H1 (cell line): ENCODE data around the gene POGLUT2. TPM values are rescaled to one million over a fixed set of nuclear protein-coding genes. Genes with fewer than 3 reads are reported as not detected.
A peak's percentile ranks its signal among the peaks of the same experiment; 100 is the strongest.

ENCODE experiments used
- ASH2L ChIP-seq: fragments of 200-600, 300-600 bp; sonication (generic); IDR thresholded peaks from one replicate; pipeline ENCODE4 v1.7.1; 2017; ENCODE audit warnings: low read length
- CBX5 ChIP-seq: fragments of 300-800, 300-1000 bp; sonication (generic); IDR thresholded peaks from 2 replicates; pipeline ENCODE4 v1.7.1; 2016; ENCODE audit warnings: antibody characterized with exemption, low read length, low read depth
- CHD2 ChIP-seq: IDR thresholded peaks from 2 replicates; pipeline ENCODE4 v1.6.1; 2012; ENCODE audit warnings: low read length, improper control_type of control experiment
- EGR1 ChIP-seq: IDR thresholded peaks from 2 replicates; pipeline ENCODE4 v1.6.1; 2011; ENCODE audit warnings: low read depth, low read length, borderline replicate concordance
- KDM1A ChIP-seq: fragments of 200-600, 300-600 bp; sonication (generic); IDR thresholded peaks from 2 replicates; pipeline ENCODE4 v1.7.1; 2016; ENCODE audit warnings: mild to moderate bottlenecking, low read length, borderline replicate concordance
- KDM4A ChIP-seq: IDR thresholded peaks from one replicate; pipeline ENCODE4 v1.7.1; 2012; ENCODE audit warnings: low read depth, mild to moderate bottlenecking, moderate library complexity, low read length, inconsistent platforms; ENCODE audit not compliant: severe bottlenecking
- MAFK ChIP-seq: IDR thresholded peaks from 2 replicates; pipeline ENCODE4 v1.6.1; 2012; ENCODE audit warnings: low read depth, mild to moderate bottlenecking, improper control_type of control experiment, low read length
- PHF8 ChIP-seq: fragments of 200-600 bp; sonication (generic); conservative IDR thresholded peaks from 2 replicates; pipeline ENCODE4 v1.7.1; 2012; ENCODE audit warnings: low read depth, mild to moderate bottlenecking, inconsistent platforms, low read length, moderate library complexity
- RAD21 ChIP-seq, 2 experiments: IDR thresholded peaks in 1 of 2; conservative IDR thresholded peaks in 1 of 2; 2 replicates each; pipeline ENCODE4 v1.6.1; 2011; ENCODE audit warnings: low read depth in 2 of 2, low read length in 2 of 2, improper control_type of control experiment in 1 of 2, inconsistent platforms in 1 of 2, mild to moderate bottlenecking in 1 of 2, moderate library complexity in 1 of 2
- RFX5 ChIP-seq: IDR thresholded peaks from 2 replicates; pipeline ENCODE4 v1.6.1; 2011; ENCODE audit warnings: low read depth, low read length, improper control_type of control experiment, borderline replicate concordance
- RXRA ChIP-seq: IDR thresholded peaks from 2 replicates; pipeline ENCODE4 v1.6.1; 2011; ENCODE audit warnings: low read depth, mild to moderate bottlenecking, low read length, moderate library complexity; ENCODE audit not compliant: insufficient read depth
- SAP30 ChIP-seq: fragments of 300-600 bp; sonication (generic); IDR thresholded peaks from 2 replicates; pipeline ENCODE4 v1.7.1; 2012; ENCODE audit warnings: low read length, moderate library complexity, mild to moderate bottlenecking, inconsistent platforms; ENCODE audit not compliant: insufficient read depth, insufficient replicate concordance
- SIX5 ChIP-seq: IDR thresholded peaks from 2 replicates; pipeline ENCODE4 v1.6.1; 2011; ENCODE audit warnings: mild to moderate bottlenecking, low read depth, low read length
- TAF1 ChIP-seq: IDR thresholded peaks from 2 replicates; pipeline ENCODE4 v1.6.1; 2011; ENCODE audit warnings: mild to moderate bottlenecking, low read depth, low read length
- TBP ChIP-seq: IDR thresholded peaks from 2 replicates; pipeline ENCODE4 v1.6.1; 2011; ENCODE audit warnings: low read depth, low read length, improper control_type of control experiment
- TCF12 ChIP-seq: IDR thresholded peaks from 2 replicates; pipeline ENCODE4 v1.6.1; 2011; ENCODE audit warnings: low read depth, mild to moderate bottlenecking, low read length
- TEAD4 ChIP-seq: IDR thresholded peaks from 2 replicates; pipeline ENCODE4 v1.6.1; 2012; ENCODE audit warnings: low read depth, low read length, inconsistent platforms, mixed read lengths
- ZNF274 ChIP-seq: IDR thresholded peaks from 2 replicates; pipeline ENCODE4 v1.7.0; 2012; ENCODE audit warnings: low read length, borderline replicate concordance; ENCODE audit errors: extremely low read depth
- polyA plus RNA-seq, 7 experiments: library from polyadenylated mRNA; depleted of rRNA in 3 of 7; stranded (reverse) in 5 of 7; unstranded in 2 of 7; fragments of >200 nt in 5 of 7; fragments of 200-250 nt in 2 of 7; gene quantifications; 1 replicate in 5 of 7; 2 replicates in 1 of 7; 4 replicates in 1 of 7; pipeline versions ENCODE4 v1.2.1 to v1.2.3, GENCODE V29; 2011 to 2013; ENCODE audit warnings: missing spikeins in 2 of 7, mixed read lengths in 2 of 7
- total RNA-seq: library from RNA; stranded (reverse); fragmentation: NEBNext Ultra II Directional; extraction: Animal tissue kit (Norgen Biotek cat#: 25700); gene quantifications from 2 replicates; pipeline ENCODE4 v1.2.1, GENCODE V29; 2021
- TF ChIP-seq, protein P1 (sequence below): IDR thresholded peaks from 2 replicates; pipeline ENCODE4 v1.6.1; 2011; ENCODE audit warnings: low read length, improper control_type of control experiment
- TF ChIP-seq, protein P2 (sequence below): IDR thresholded peaks from 2 replicates; pipeline ENCODE4 v1.6.1; 2012; ENCODE audit warnings: low read length, inconsistent platforms
- TF ChIP-seq, protein P3 (sequence below): IDR thresholded peaks from 2 replicates; pipeline ENCODE4 v1.6.1; 2012; ENCODE audit warnings: inconsistent platforms

Gene POGLUT2
- total and polyA plus RNA-seq, 2 of the 8 experiments (the other 6 are each of a cell fraction or from before 2014, with no cell fraction given): 9.9 to 22.3 TPM

DNA sequence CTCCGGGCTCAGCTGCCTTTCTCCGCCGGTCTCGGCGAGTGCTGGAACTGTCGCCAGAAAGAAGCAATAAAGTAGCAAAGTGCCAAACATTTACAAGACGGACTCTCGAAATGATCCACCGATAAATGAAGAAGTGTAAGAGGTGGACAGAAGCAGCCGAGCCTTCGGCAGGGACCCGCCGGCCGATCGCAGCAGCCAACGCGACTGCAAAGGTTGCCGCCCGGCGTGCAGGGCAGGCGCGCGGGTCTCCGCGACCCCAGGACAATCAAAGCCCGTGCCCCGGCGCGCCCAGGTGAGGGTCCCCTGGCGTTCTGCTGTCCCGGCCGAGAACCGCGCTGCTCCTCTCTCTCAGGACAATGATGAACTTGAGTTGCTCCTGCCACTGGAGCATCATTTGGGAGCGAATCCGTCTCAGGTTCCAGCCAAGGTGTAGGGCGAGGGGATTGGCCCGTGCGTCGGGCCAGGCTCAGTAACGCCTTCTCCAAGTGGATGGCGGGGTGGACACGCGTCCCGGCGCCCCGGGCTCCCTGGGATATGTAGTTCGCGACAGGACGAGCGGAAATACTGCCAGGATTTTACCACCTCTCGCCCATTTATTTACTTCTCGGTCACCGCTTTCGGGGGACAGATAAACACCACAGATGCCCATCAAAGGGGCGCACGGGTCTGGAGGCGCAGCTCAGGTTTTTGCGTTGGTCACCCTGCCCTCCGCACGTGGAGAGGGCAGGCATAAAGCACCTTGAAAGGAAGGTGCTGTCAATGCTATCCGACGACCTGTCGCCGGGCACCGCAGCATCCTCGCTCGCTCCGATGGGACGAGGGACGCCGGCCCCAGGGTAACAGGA lies at the start of gene POGLUT2, which contains the start of gene BIVM (continued):
- TF ChIP-seq, protein P1, sequence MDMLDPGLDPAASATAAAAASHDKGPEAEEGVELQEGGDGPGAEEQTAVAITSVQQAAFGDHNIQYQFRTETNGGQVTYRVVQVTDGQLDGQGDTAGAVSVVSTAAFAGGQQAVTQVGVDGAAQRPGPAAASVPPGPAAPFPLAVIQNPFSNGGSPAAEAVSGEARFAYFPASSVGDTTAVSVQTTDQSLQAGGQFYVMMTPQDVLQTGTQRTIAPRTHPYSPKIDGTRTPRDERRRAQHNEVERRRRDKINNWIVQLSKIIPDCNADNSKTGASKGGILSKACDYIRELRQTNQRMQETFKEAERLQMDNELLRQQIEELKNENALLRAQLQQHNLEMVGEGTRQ: peak; percentile 48; the same call in 1 of the 2 replicates
- TF ChIP-seq CBX5 (no peak), CHD2 (peak; percentile 85), ZNF274 (no peak), TEAD4 (no peak), SAP30 (peak; percentile 92), MAFK (no peak), TCF12 (no peak), TAF1 (peak; percentile 90), SIX5 (peak; percentile 88), RXRA (no peak), KDM1A (no peak), RAD21 (IDR thresholded peaks at IDR 0.05 in 1 of 2, conservative IDR thresholded peaks at IDR 0.05 in 1 of 2; ENCODE audit: low read depth in 2 of 2, low read length in 2 of 2) (no peak), EGR1 (no peak), ASH2L (peak; percentile 72), TBP (peak; percentile 86), KDM4A (peak; percentile 96), PHF8 (peak; percentile 37), RFX5 (no peak)
- TF ChIP-seq, protein P2, sequence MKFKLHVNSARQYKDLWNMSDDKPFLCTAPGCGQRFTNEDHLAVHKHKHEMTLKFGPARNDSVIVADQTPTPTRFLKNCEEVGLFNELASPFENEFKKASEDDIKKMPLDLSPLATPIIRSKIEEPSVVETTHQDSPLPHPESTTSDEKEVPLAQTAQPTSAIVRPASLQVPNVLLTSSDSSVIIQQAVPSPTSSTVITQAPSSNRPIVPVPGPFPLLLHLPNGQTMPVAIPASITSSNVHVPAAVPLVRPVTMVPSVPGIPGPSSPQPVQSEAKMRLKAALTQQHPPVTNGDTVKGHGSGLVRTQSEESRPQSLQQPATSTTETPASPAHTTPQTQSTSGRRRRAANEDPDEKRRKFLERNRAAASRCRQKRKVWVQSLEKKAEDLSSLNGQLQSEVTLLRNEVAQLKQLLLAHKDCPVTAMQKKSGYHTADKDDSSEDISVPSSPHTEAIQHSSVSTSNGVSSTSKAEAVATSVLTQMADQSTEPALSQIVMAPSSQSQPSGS: no peak
- TF ChIP-seq, protein P3, sequence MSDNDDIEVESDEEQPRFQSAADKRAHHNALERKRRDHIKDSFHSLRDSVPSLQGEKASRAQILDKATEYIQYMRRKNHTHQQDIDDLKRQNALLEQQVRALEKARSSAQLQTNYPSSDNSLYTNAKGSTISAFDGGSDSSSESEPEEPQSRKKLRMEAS: peak; percentile 48; the same call in 1 of the 2 replicates
